ENCODE results near the gene PRMT7.

Gene PRMT7

DNA sequence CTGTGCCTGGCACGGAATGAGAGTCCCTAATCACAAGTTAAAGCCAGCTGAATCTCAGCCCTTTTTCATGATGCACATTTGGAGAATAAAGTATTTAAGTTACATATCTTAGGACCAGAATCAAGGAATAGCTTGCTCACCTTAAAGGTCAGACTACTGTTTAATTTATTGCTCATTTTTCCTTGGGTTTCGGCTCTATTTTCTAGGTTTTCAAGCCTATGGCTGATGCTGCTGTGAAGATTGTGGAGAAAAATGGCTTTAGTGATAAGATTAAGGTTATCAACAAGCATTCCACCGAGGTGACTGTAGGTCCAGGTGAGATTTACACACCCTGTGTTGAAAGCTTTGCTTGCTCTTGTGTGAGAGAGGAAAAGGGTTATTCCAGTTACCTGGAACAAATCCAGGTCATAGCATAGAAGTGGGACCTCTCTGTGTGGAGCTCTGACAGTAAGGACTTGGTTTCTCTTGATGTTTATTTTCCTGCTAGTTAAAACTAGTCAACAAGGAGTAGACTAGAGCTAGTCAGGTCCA lies 18.1 kb downstream of the PRMT7 start:
- TF ChIP-seq, protein P1, sequence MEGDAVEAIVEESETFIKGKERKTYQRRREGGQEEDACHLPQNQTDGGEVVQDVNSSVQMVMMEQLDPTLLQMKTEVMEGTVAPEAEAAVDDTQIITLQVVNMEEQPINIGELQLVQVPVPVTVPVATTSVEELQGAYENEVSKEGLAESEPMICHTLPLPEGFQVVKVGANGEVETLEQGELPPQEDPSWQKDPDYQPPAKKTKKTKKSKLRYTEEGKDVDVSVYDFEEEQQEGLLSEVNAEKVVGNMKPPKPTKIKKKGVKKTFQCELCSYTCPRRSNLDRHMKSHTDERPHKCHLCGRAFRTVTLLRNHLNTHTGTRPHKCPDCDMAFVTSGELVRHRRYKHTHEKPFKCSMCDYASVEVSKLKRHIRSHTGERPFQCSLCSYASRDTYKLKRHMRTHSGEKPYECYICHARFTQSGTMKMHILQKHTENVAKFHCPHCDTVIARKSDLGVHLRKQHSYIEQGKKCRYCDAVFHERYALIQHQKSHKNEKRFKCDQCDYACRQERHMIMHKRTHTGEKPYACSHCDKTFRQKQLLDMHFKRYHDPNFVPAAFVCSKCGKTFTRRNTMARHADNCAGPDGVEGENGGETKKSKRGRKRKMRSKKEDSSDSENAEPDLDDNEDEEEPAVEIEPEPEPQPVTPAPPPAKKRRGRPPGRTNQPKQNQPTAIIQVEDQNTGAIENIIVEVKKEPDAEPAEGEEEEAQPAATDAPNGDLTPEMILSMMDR (conservative IDR thresholded peaks at IDR 0.05; ENCODE audit: low read depth) = peak; percentile 61
- no peak overlapping the region for H3K27ac ChIP-seq
- CTCF ChIA-PET = interaction anchor here (0.5 to 4.2 kb wide), 26 partner anchors 9 to 294 kb away, joined by 3 to 76 read pairs (median 3); partner anchors contain the start of genes PLA2G15 and SLC7A6
- POLR2A ChIA-PET (ENCODE audit: low non-redundant PET) = no interaction called here
- no peak for DNase-seq (ENCODE audit: low spot score)

DNA sequence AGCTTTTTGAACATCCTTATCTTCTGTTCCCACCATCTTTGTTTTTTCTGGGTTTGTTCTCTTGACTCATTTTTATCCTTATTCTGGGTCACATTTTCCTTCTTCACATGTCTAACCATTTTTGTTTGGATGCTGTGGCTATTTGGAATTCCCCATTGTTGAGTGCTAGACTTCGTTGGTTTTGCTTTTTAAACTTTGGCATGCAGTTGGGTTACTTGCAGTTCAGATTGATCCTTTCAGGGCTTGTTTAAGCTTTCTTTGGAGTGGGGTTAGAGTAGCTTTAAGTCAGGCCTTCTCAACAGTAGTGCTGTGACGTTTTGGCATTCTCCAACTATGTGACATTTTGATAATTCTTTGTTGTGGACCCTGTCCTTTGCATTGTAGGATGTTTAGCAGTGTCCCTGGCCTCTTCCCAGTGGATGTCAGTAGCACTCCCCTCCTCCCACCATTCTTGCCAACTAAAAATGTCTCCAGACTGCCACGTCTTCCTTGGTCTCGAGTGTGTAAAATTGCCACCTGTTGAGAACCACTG lies 21.1 kb downstream of the PRMT7 start:
- TF ChIP-seq, protein P1 (conservative IDR thresholded peaks at IDR 0.05; ENCODE audit: low read depth) = no peak
- DNase-seq (ENCODE audit: low spot score) = no peak
- no peak overlapping the region for H3K27ac ChIP-seq
- CTCF ChIA-PET = interaction anchor here (0.7 to 1.0 kb wide), 3 partner anchors 68 to 88 kb away, joined by 3 to 5 read pairs (median 5); partner anchors contain the start of gene SLC7A6
- POLR2A ChIA-PET (ENCODE audit: low non-redundant PET) = no interaction called here

DNA sequence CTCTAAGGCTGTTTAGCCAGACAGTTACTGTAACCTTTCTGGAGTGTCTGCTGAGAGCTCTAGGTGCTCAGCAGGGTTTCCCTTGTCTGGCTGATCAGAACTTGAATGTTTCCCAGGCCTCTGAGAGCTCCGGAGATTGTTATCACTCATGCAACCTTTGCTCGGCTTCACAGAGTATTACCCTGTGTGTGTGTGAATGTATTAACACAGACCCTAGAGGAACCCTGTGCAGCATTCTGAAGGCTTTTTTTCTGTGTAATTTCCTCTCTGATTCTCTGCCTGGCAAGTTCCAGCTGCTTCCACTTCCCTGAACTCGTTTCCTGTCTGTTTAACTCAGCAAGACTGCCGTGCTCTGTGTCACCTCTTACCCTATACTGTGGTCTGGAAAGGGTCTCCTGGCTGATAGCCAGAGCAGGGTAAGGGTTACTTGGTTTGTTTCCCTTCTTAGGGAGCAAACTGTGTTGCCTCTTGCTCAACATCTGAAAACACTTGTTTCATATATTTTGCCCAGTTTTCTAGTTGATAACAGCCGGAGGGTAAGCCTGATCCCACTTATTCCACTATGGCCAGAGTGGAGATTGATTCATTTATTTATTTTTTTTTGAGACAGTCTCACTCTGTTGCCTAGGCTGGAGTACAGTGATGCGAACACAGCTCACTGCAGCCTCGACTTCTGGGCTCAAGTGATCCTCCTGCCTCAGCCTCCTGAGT lies 21.7 kb downstream of the PRMT7 start:
- CTCF ChIA-PET = interaction anchor here (0.8 kb wide), 1 partner anchor 68 kb away, joined by 3 read pairs; the partner anchor contains the start of gene SLC7A6
- TF ChIP-seq, protein P1 (conservative IDR thresholded peaks at IDR 0.05; ENCODE audit: low read depth) = no peak
- no peak for DNase-seq (ENCODE audit: low spot score)
- peak overlapping the region; percentile 83 for H3K27ac ChIP-seq
- POLR2A ChIA-PET (ENCODE audit: low non-redundant PET) = no interaction called here

DNA sequence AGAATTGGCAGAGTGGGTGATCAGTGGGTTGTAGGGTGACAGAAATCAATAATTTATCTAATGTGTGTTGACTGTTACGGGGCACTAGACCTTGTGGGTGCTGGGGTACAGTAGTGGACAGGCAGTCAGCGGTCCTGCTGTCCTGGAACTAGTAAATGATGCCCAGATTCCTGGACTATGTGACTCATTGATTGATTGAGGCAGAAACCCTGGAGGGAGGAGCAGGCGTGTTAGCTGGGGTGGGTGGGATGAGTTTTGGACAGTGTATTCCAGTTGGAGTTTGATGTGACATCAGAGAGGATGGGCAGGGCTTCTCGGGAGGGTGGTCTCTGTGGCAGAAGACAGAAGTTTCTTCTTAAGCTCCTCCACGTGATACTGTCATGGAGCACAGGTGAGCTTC lies 24.4 kb downstream of the PRMT7 start:
- CTCF ChIA-PET = no interaction called here
- H3K27ac ChIP-seq = peak overlapping the region; percentile 83
- TF ChIP-seq, protein P1 (conservative IDR thresholded peaks at IDR 0.05; ENCODE audit: low read depth) = no peak
- POLR2A ChIA-PET (ENCODE audit: low non-redundant PET) = no interaction called here
- DNase-seq (ENCODE audit: low spot score) = no peak

DNA sequence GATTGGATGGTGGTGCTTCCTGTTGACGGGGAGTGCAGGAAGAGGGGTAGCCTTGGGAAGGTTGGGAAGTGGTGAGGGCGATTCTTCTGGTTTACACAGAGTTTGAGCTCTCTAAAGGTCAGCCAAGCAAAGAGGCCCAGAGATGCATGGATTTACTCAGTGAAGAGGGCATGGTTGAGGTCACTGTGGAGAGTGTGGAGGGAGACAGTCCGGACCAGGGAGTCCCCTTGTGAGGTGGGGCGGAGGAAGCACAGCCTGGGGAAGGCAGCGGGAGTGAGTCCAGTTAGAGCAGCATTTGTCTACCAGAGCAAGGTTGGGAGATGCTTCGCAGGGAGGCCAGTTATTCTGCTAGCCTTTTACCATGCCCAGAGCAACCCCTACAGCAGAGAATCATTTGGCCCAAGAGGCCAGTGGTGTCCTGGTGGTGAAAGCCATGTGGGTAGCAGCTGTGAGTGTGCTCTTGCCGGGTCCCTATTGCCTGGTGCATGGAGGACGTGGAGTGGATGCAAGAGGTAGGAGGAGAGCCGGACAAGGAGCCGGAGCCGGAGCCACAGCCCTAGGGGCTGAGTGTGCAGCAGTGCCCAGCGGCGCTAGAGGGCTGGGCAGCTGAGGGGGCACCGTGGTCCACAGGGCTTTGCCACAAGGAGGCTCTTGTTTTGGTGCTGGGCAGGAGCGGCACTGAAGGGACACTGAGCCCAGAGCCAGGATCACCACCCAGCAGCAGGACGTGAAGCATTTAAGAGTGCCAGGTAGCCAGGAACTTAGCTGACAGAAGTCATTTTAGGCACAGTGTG lies 27.7 kb downstream of the PRMT7 start:
- CTCF ChIA-PET = interaction anchor here (0.7 to 1.8 kb wide), 2 partner anchors 10 to 182 kb away, joined by 4 to 6 read pairs; no protein-coding TSS in a partner anchor
- POLR2A ChIA-PET (ENCODE audit: low non-redundant PET) = no interaction called here
- TF ChIP-seq, protein P1 (conservative IDR thresholded peaks at IDR 0.05; ENCODE audit: low read depth) = no peak
- H3K27ac ChIP-seq = no peak overlapping the region
- DNase-seq (ENCODE audit: low spot score) = no peak

DNA sequence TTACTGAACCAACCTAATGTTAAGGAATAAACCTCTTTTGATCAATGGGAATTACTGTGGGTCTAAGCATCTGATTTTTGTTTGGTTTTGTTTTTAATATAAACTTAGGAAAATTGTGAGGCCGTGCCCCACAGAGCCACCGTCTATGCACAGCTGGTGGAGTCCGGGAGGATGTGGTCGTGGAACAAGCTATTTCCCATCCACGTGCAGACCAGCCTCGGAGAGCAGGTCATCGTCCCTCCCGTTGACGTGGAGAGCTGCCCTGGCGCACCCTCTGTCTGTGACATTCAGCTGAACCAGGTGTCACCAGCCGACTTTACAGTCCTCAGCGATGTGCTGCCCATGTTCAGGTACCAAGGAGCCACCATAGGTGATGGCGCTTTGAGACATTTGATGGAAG lies 28.4 kb downstream of the PRMT7 start:
- DNase-seq (ENCODE audit: low spot score) = no peak
- ChIA-PET POLR2A (ENCODE audit: low non-redundant PET) (no interaction called here), CTCF (interaction anchor here (1.8 kb wide), 1 partner anchor 10 kb away, joined by 6 read pairs; no protein-coding TSS in a partner anchor)
- TF ChIP-seq, protein P1 (conservative IDR thresholded peaks at IDR 0.05; ENCODE audit: low read depth) = no peak
- H3K27ac ChIP-seq = no peak overlapping the region
